PC-9 (cell line): ENCODE measurements around the gene AKT1S1.

Experiments used
- EZH2 ChIP-seq: fragments of 200-600 bp; sonication (generic); IDR thresholded peaks from 2 replicates; pipeline ENCODE4 v1.8.0; 2017; ENCODE audit warnings: antibody characterized with exemption, low read depth
- TF ChIP-seq, protein P1 (sequence below): fragments of 200-600 bp; sonication (generic); conservative IDR thresholded peaks from 2 replicates; pipeline ENCODE4 v1.6.1; 2017; ENCODE audit warnings: mixed run types, antibody characterized with exemption, mild to moderate bottlenecking, moderate library complexity

GRCh38 chr19:49835562-49835961 lies 41.6 kb downstream of the AKT1S1 start:
- TF ChIP-seq, protein P1, sequence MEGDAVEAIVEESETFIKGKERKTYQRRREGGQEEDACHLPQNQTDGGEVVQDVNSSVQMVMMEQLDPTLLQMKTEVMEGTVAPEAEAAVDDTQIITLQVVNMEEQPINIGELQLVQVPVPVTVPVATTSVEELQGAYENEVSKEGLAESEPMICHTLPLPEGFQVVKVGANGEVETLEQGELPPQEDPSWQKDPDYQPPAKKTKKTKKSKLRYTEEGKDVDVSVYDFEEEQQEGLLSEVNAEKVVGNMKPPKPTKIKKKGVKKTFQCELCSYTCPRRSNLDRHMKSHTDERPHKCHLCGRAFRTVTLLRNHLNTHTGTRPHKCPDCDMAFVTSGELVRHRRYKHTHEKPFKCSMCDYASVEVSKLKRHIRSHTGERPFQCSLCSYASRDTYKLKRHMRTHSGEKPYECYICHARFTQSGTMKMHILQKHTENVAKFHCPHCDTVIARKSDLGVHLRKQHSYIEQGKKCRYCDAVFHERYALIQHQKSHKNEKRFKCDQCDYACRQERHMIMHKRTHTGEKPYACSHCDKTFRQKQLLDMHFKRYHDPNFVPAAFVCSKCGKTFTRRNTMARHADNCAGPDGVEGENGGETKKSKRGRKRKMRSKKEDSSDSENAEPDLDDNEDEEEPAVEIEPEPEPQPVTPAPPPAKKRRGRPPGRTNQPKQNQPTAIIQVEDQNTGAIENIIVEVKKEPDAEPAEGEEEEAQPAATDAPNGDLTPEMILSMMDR = no peak
- TF ChIP-seq EZH2 = no peak
